Activated B cell treated with CpG ODN at 0.5 μM for 24 hours (primary cell): ENCODE measurements around the gene DNAJC17. TPM values are rescaled to one million over a fixed set of nuclear protein-coding genes. Genes with fewer than 3 reads are reported as not detected.

Experiments
- ATAC-seq: fragments of 200-7000 bp; cut with Tn5 transposase; one replicate; pipeline ENCODE4 v1.10.0; 2021; ENCODE audit warnings: low read depth, mild to moderate bottlenecking, moderate library complexity
- CTCF ChIA-PET: fragments of 350-600 bp; sonication (Branson Sonifier 250); formaldehyde crosslinking; loops from one replicate; lab custom pipeline; 2021; ENCODE audit warnings: antibody characterized with exemption; lab: Charles Lee
- POLR2A ChIA-PET: fragments of 350-600 bp; sonication (Branson Sonifier 250); formaldehyde crosslinking; loops from one replicate; lab custom pipeline; 2021; ENCODE audit warnings: antibody characterized with exemption; lab: Charles Lee
- DNase-seq: peaks from one replicate; pipeline ENCODE4 v3.0.0; 2022
- H3K27ac Mint-ChIP-seq: one replicate; pipeline ENCODE4 v1.8.0; 2020; ENCODE audit warnings: mixed read lengths
- H3K27me3 Mint-ChIP-seq: one replicate; pipeline ENCODE4 v1.8.0; 2021; ENCODE audit warnings: mixed read lengths
- H3K36me3 Mint-ChIP-seq: one replicate; pipeline ENCODE4 v1.8.0; 2021; ENCODE audit warnings: low read depth, mixed read lengths
- H3K4me1 Mint-ChIP-seq: one replicate; pipeline ENCODE4 v1.8.0; 2021; ENCODE audit warnings: mixed read lengths
- H3K4me3 Mint-ChIP-seq: one replicate; pipeline ENCODE4 v1.8.0; 2020; ENCODE audit warnings: mild to moderate bottlenecking, mixed read lengths
- H3K9me3 Mint-ChIP-seq: one replicate; pipeline ENCODE4 v1.8.0; 2020; ENCODE audit warnings: mixed read lengths
- CTCF ChIP-seq: fragments of 200-600 bp; IDR thresholded peaks from one replicate; pipeline ENCODE4 v1.8.0; 2022; ENCODE audit warnings: antibody characterized with exemption, mild to moderate bottlenecking
- intact Hi-C: fragments of 100-400 bp; cut with micrococcal nuclease; formaldehyde crosslinking; loops from one replicate; pipeline ENCODE4 v1.15.1; 2024
- total RNA-seq: library from RNA; stranded (reverse); gene quantifications from 2 replicates; pipeline ENCODE4 v1.2.3, GENCODE V29; 2022

The DNAJC17 gene
- total RNA-seq, 1 donor from 2014 or later, result 51.0 TPM

GRCh38 chr15:40831861-40832260 lies 24.6 kb upstream of the DNAJC17 start:
- ATAC-seq, result no peak
- ChIA-PET CTCF (no interaction called here), POLR2A (no interaction called here)
- no peak for DNase-seq
- Mint-ChIP-seq H3K27me3 (no peaks in the 10 kb centered on the region), H3K36me3 (peaks cover 4% of the 10 kb centered on the region), H3K9me3 (no peaks in the 10 kb centered on the region), H3K4me1 (no peaks in the 10 kb centered on the region), H3K4me3 (no peak overlapping the region), H3K27ac (no peak overlapping the region)
- intact Hi-C loops, result no loop called here
- TF ChIP-seq CTCF, result no peak

GRCh38 chr15:40830884-40831283 lies 23.6 kb upstream of the DNAJC17 start:
- Mint-ChIP-seq H3K27ac (no peak overlapping the region), H3K9me3 (no peaks in the 10 kb centered on the region), H3K4me3 (no peak overlapping the region), H3K4me1 (no peaks in the 10 kb centered on the region), H3K27me3 (no peaks in the 10 kb centered on the region), H3K36me3 (peaks cover 4% of the 10 kb centered on the region)
- intact Hi-C loops, result no loop called here
- ChIA-PET POLR2A (no interaction called here), CTCF (interaction anchor here (1.1 kb wide), 1 partner anchor 116 kb away, joined by 3 read pairs; no protein-coding TSS in a partner anchor)
- ATAC-seq, result no peak
- TF ChIP-seq CTCF, result no peak
- no peak for DNase-seq

GRCh38 chr15:40829115-40829514 lies 21.8 kb upstream of the DNAJC17 start:
- no peak for DNase-seq
- no peak for ATAC-seq
- H3K27ac Mint-ChIP-seq, result no peak overlapping the region
- no peaks in the 10 kb centered on the region for H3K4me1 Mint-ChIP-seq
- no peaks in the 10 kb centered on the region for H3K27me3 Mint-ChIP-seq
- POLR2A ChIA-PET, result no interaction called here
- no peaks in the 10 kb centered on the region for H3K9me3 Mint-ChIP-seq
- peaks cover 4% of the 10 kb centered on the region for H3K36me3 Mint-ChIP-seq
- H3K4me3 Mint-ChIP-seq, result no peak overlapping the region
- intact Hi-C loops, result no loop called here
- CTCF ChIA-PET, result interaction anchor here (0.6 kb wide), 1 partner anchor 237 kb away, joined by 3 read pairs; no protein-coding TSS in a partner anchor
- no peak for TF ChIP-seq CTCF

GRCh38 chr15:40828447-40829036 lies 21.3 kb upstream of the DNAJC17 start, which contains the start of gene PPP1R14D:
Gene PPP1R14D, minus strand, starts transcription at chr15:40828708. Its CDS starts 67 bp downstream, at chr15:40828641.
- ChIA-PET CTCF (interaction anchor here (0.6 to 1.1 kb wide), 2 partner anchors 23 to 236 kb away, joined by 3 read pairs; no protein-coding TSS in a partner anchor), POLR2A (interaction anchor here (0.6 kb wide), 1 partner anchor 209 kb away, joined by 6 read pairs; no protein-coding TSS in a partner anchor)
- no peak for TF ChIP-seq CTCF
- Mint-ChIP-seq H3K4me1 (no peaks in the 10 kb centered on the region), H3K9me3 (no peaks in the 10 kb centered on the region), H3K27ac (no peak within 1 kb of the TSS), H3K36me3 (peaks cover 4% of the 10 kb centered on the region), H3K27me3 (no peaks in the 10 kb centered on the region), H3K4me3 (no peak within 1 kb of the TSS)
- ATAC-seq (no peak), DNase-seq (no peak)
- intact Hi-C loops, result no loop called here

- Mint-ChIP-seq H3K9me3 (no peaks in the 10 kb centered on the region), H3K4me3 (no peak overlapping the region), H3K27me3 (no peaks in the 10 kb centered on the region), H3K36me3 (no peaks in the 10 kb centered on the region), H3K4me1 (no peaks in the 10 kb centered on the region), H3K27ac (no peak overlapping the region)
- ChIA-PET CTCF (no interaction called here), POLR2A (no interaction called here)
- no peak for TF ChIP-seq CTCF
- ATAC-seq (no peak), DNase-seq (no peak)
- intact Hi-C loops, result no loop called here
Observed at GRCh38 chr15:40826423-40827075, 19.3 kb upstream of the DNAJC17 start.
